ENCODE measurements around the gene B4GALT3. TPM values are rescaled to one million over a fixed set of nuclear protein-coding genes. Genes with fewer than 3 reads are reported as not detected.

B4GALT3 gene
- total and polyA plus RNA-seq, 2 of the 8 experiments (the other 6 are each of a cell fraction or from before 2014, with no cell fraction given): 42.3 to 43.0 TPM

DNA sequence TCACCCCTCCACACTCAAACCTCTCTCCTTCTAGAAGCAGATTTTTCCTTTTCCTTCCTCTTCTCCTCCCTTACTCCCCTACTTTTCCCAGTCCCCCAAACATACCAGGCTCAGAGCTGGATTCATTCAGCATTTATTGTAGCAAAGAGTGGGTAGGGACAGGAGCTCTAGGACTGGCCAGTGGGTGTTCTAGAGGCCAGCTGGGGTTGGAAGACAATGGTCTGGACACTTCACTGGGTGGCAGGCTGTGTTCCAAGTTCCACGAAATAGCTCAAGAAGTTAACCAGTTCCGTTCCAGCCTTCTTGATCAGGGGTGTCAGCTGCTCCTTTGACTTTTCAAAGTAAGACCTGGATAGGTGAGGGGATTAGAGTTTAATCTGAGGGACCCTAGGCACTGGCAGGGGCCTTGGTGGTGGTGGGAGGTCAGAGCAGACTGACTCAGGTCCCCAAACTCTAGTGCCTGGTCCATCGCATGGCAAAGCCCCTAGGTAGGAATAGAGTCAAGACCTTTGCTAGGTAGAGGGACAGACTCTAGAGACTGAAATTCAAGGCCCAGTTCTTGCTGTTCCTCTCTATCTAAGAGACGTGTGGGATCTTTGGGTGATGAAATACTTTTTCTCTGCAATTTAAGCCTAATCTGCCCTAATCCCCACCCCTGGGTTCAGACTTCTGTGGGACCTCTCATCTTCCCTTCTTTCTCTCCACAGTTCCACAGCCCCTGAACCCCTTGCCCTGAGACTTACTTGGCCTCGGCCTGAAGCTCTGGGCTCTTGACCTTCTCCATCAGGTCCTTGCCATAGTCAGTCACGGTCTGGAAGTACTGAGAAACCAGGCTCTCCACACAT lies 45.1 kb upstream of the B4GALT3 start (continued):
- TF ChIP-seq EZH2 (IDR thresholded peaks at IDR 0.05; ENCODE audit: low read depth, low read length, severe bottlenecking) (no peak), ZNF274 (IDR thresholded peaks at IDR 0.05; ENCODE audit: borderline replicate concordance, extremely low read depth, low read length) (no peak), SP4 (IDR thresholded peaks at IDR 0.05; ENCODE audit: low read length) (no peak), KDM1A (IDR thresholded peaks at IDR 0.05; ENCODE audit: borderline replicate concordance, low read length) (no peak), CBX5 (IDR thresholded peaks at IDR 0.05; ENCODE audit: low read depth, low read length) (no peak), HDAC6 (IDR thresholded peaks at IDR 0.05; ENCODE audit: low read depth, low read length) (no peak), CTCF (IDR thresholded peaks at IDR 0.05; ENCODE audit: control extremely low read depth in 1 of 3, insufficient read depth in 1 of 3, low read depth in 1 of 3, low read length in 3 of 3) (no peak)

Measured in H1 (cell line).